ENCODE data around the gene PSMA4.
"Not testable (repeated sequence)": the region's sequence is repeated elsewhere in the genome, so short reads cannot be mapped to it uniquely, and the experiment has no call there.

The PSMA4 gene

DNA sequence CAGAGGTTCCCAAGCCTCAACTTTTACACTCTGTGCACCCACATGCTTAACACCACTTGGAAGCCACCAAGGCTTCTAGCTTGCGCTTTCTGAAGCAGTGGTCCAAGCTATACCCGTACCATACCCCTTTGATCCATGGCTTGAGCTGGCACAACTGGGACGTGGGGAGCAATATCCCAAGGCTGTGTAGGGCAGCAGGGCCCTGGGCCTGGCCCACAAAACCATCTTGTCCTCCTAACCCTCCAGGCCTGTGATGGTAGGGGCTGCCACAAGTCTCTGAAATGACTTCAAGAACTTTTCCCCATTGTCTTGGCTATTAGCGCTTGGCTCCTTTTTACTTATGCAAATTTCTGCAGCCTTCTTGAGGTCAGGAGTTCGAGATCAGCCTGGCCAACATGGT lies 16.0 kb upstream of the PSMA4 start:
- H4K20me1 ChIP-seq, result no peaks in the 10 kb centered on the region
- H3K4me1 ChIP-seq, result no peaks in the 10 kb centered on the region
- no peak overlapping the region for H3K4me2 ChIP-seq
- no peak overlapping the region for H3K4me3 ChIP-seq
- H3K9me3 ChIP-seq (replicated peaks in 1 of 11), result peaks cover 14 to 20% (median 19%) of the 10 kb centered on the region in 11 experiments
- H3K27ac ChIP-seq, result no peak overlapping the region
- no peak for TF ChIP-seq Cebpa-rat (IDR thresholded peaks at IDR 0.05)
- H3K36me3 ChIP-seq, result peaks cover 0 to 5% (median 0%) of the 10 kb centered on the region in 11 experiments; a peak in 2 of 22 replicates
- H3K9ac ChIP-seq, result no peak overlapping the region
- H3K27me3 ChIP-seq, result no peaks in the 10 kb centered on the region

GRCh38 chr15:78527325-78527724 lies 12.9 kb upstream of the PSMA4 start:
- no peak overlapping the region for H3K27ac ChIP-seq
- TF ChIP-seq Cebpa-rat (IDR thresholded peaks at IDR 0.05), result no peak
- H4K20me1 ChIP-seq, result no peaks in the 10 kb centered on the region
- no peaks in the 10 kb centered on the region for H3K4me1 ChIP-seq
- H3K9me3 ChIP-seq (replicated peaks in 1 of 11), result peaks cover 14 to 20% (median 19%) of the 10 kb centered on the region in 11 experiments
- H3K36me3 ChIP-seq, result peaks cover 0 to 5% (median 0%) of the 10 kb centered on the region in 11 experiments; a peak in 2 of 22 replicates
- H3K4me3 ChIP-seq, result no peak overlapping the region
- no peaks in the 10 kb centered on the region for H3K27me3 ChIP-seq
- H3K4me2 ChIP-seq, result no peak overlapping the region
- H3K9ac ChIP-seq, result no peak overlapping the region

- Histone ChIP-seq H3K27me3 (no peaks in the 10 kb centered on the region), H3K4me3 (no peak overlapping the region), H3K36me3 (no peaks in the 10 kb centered on the region), H4K20me1 (no peaks in the 10 kb centered on the region), H3K27ac (no peak overlapping the region), H3K9ac (no peak overlapping the region), H3K4me2 (no peak overlapping the region), H3K4me1 (peaks cover 0 to 11% (median 0%) of the 10 kb centered on the region in 10 experiments; a peak in 4 of 20 replicates), H3K9me3 (replicated peaks in 1 of 11) (no peaks in the 10 kb centered on the region)
- no peak for TF ChIP-seq Cebpa-rat (IDR thresholded peaks at IDR 0.05)
Measured at GRCh38 chr15:78533331-78533730, 6.9 kb upstream of the PSMA4 start.

DNA sequence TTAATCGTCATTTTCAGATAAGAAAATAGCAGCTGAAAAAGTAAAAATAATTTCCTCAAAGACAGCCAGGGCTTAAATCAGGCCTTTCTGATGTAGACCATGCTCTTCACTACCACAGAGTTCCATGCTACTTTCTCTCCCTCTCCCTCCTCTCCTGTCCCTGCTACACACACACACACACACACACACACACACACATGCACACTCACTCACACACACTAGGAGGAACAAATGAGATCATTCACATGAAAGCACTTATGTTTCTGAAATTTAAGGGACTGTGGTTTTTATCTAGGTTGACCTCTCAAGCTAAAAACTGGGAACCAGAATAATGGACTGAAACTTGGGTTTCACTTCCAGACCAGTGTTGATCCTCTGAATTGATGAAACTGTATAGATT lies 4.1 kb upstream of the PSMA4 start:
- Histone ChIP-seq H3K4me1 (peaks cover 0 to 11% (median 5%) of the 10 kb centered on the region in 10 experiments; a peak in 6 of 20 replicates), H3K9ac (no peak overlapping the region), H3K9me3 (replicated peaks in 1 of 11) (no peaks in the 10 kb centered on the region), H3K27ac (no peak overlapping the region), H4K20me1 (peaks cover 0 to 5% (median 3%) of the 10 kb centered on the region in 11 experiments; a peak in 8 of 22 replicates), H3K36me3 (no peaks in the 10 kb centered on the region), H3K4me3 (no peak overlapping the region), H3K27me3 (no peaks in the 10 kb centered on the region), H3K4me2 (peak overlapping the region in 1 of 11 experiments; percentile 28; a peak in 1 of 22 replicates)
- no peak for TF ChIP-seq Cebpa-rat (IDR thresholded peaks at IDR 0.05)

DNA sequence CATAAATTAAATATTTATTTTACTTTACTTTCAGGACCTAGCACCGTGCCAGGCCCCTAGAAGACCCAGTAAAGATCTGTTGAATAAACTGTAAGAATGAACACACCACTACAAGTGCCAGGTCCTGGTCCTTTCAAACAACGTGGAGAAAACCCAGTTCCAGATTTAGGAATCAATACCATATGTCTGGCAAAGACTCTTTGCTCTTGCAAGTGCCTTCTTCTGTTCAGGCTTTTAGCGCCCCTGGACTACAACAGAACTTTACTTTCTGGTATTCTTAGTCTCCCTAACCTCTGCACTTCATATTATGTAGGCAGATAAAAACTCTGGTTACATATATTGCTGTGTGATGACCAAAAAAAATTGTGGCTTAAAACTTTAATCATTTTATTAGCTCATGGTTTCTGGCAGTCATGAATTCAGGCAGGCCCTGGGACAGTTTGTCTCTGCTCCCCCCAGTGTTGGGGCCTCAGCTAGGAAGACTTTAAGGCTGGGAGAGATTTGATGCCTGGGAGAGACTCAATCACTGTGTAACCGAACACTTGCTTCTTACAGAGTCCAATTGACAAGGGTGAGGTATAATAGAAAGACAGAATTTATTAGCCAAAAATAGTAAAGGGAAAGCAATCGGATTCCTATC lies 2.9 kb upstream of the PSMA4 start:
- H3K27ac ChIP-seq, result no peak overlapping the region

GRCh38 chr15:78538358-78538757 lies 1.9 kb upstream of the PSMA4 start:
- no peaks in the 10 kb centered on the region for H3K9me3 ChIP-seq (replicated peaks in 1 of 11)
- H3K27me3 ChIP-seq, result no peaks in the 10 kb centered on the region
- H3K4me2 ChIP-seq, result no peak overlapping the region
- H3K4me3 ChIP-seq, result no peak overlapping the region
- H3K4me1 ChIP-seq, result peaks cover 16 to 29% (median 24%) of the 10 kb centered on the region in 10 experiments; a peak in 19 of 20 replicates
- peaks cover 5 to 27% (median 19%) of the 10 kb centered on the region in 11 experiments; a peak in 17 of 22 replicates for H4K20me1 ChIP-seq
- H3K27ac ChIP-seq, result no peak overlapping the region
- peaks cover 15 to 19% (median 16%) of the 10 kb centered on the region in 11 experiments for H3K36me3 ChIP-seq
- TF ChIP-seq Cebpa-rat (IDR thresholded peaks at IDR 0.05), result no peak
- no peak overlapping the region for H3K9ac ChIP-seq

More for the DNA sequence above, 2.9 kb upstream of the PSMA4 start:
- peaks cover 2 to 17% (median 9%) of the 10 kb centered on the region in 11 experiments; a peak in 13 of 22 replicates for H4K20me1 ChIP-seq
- H3K9ac ChIP-seq, result no peak overlapping the region
- no peak for TF ChIP-seq Cebpa-rat (IDR thresholded peaks at IDR 0.05)
- H3K9me3 ChIP-seq (replicated peaks in 1 of 11), result no peaks in the 10 kb centered on the region
- H3K36me3 ChIP-seq, result peaks cover 5 to 9% (median 6%) of the 10 kb centered on the region in 11 experiments
- no peak overlapping the region for H3K4me3 ChIP-seq
- H3K4me1 ChIP-seq, result peaks cover 8 to 20% (median 14%) of the 10 kb centered on the region in 10 experiments; a peak in 19 of 20 replicates
- no peaks in the 10 kb centered on the region for H3K27me3 ChIP-seq
- no peak overlapping the region for H3K4me2 ChIP-seq

GRCh38 chr15:78539464-78540140 lies 642 bp upstream of the PSMA4 start:
- Histone ChIP-seq H3K4me2 (peak overlapping the region; percentile 75 to 96 (median 93)), H3K9ac (peak overlapping the region; percentile 91 to 97 (median 94)), H4K20me1 (peaks cover 5 to 34% (median 30%) of the 10 kb centered on the region in 11 experiments; a peak in 17 of 22 replicates), H3K36me3 (peaks cover 27 to 31% (median 28%) of the 10 kb centered on the region in 11 experiments), H3K4me3 (peak overlapping the region; percentile 74 to 90 (median 83)), H3K27ac (peak overlapping the region; percentile 89 to 98 (median 94)), H3K4me1 (peaks cover 16 to 32% (median 25%) of the 10 kb centered on the region in 10 experiments; a peak in 19 of 20 replicates)
- H3K27me3 ChIP-seq; H3K9me3 ChIP-seq (replicated peaks in 1 of 11): not testable (repeated sequence)

DNA sequence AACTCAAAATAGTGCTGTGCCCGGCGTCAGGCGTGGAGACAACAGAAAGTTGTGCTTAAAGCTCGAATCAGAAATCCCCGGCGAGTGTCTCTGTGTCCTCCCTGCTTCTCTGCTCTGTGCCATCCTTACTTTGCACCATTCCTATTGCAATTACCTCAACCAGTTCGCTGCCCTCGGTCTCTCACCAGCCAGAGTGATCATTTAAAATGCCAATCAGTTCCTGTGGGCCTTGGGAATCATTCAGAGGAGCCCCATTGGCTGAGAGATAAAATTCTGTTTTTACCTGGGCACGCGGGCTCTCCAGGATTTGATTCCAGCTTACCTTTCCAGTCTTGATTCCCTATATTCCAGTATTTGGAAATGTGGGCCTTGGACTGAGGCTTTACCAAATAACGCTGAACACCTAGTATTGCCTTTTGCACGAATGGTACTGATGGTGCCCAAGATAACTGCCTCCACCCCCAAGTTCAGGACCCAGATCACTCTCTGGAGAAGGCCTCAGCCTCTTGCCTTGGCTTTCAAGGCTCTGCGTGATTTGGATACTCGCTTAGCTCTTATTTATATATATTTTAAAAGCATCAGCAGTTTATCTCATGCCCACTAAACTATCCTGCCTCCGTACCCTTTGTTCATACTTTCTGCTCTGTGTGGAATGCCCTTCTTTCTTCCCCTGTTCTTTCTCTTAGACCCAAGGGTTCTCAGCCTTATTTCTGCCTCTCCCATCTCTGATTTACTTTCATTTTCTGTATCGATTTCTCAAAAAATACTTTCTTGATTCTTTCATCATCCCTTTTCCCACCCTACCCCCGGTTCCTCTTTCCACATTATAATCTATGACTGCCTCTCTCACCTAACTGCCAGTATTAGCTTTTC lies 863 bp downstream of the PSMA4 start:
- no peaks in the 10 kb centered on the region for H3K9me3 ChIP-seq (replicated peaks in 1 of 11)
- TF ChIP-seq Cebpa-rat (IDR thresholded peaks at IDR 0.05), result no peak
- no peaks in the 10 kb centered on the region for H3K27me3 ChIP-seq
- H3K4me2 ChIP-seq, result peak overlapping the region; percentile 76 to 97 (median 93)
- H3K9ac ChIP-seq, result peak overlapping the region; percentile 91 to 97 (median 94)
- H3K27ac ChIP-seq, result peak overlapping the region; percentile 89 to 98 (median 94)
- H3K4me3 ChIP-seq, result peak overlapping the region; percentile 74 to 90 (median 83)
- H4K20me1 ChIP-seq, result peaks cover 5 to 45% (median 33%) of the 10 kb centered on the region in 11 experiments; a peak in 17 of 22 replicates
- H3K4me1 ChIP-seq, result peaks cover 16 to 29% (median 25%) of the 10 kb centered on the region in 10 experiments; a peak in 19 of 20 replicates
- peaks cover 42 to 46% (median 44%) of the 10 kb centered on the region in 11 experiments for H3K36me3 ChIP-seq
